Measurements from ENCODE around the gene PCSK4.
A peak's percentile ranks its signal among the peaks of the same experiment; 100 is the strongest.

The PCSK4 gene

GRCh38 chr19:1470305-1471009 is 19.7 kb downstream of the PCSK4 start:
- peak; percentile 87 for DNase-seq (ENCODE audit: low spot score)

- DNase-seq (ENCODE audit: low spot score): no peak
Observed at GRCh38 chr19:1470055-1470304, 20.2 kb downstream of the PCSK4 start.

GRCh38 chr19:1469255-1470054 is 20.7 kb downstream of the PCSK4 start:
- no peak for DNase-seq (ENCODE audit: low spot score)

GRCh38 chr19:1468821-1469254 is 21.3 kb downstream of the PCSK4 start:
- DNase-seq (ENCODE audit: low spot score): no peak

- no peak for DNase-seq (ENCODE audit: low spot score)
Observed at GRCh38 chr19:1468274-1468820, 21.8 kb downstream of the PCSK4 start.

- no peak for DNase-seq (ENCODE audit: low spot score)
Observed at GRCh38 chr19:1467490-1468273, 22.5 kb downstream of the PCSK4 start.

- DNase-seq (ENCODE audit: low spot score): no peak
Observed at GRCh38 chr19:1467215-1467489, 23.0 kb downstream of the PCSK4 start.

- no peak for DNase-seq (ENCODE audit: low spot score)
Observed at GRCh38 chr19:1466461-1467214, 23.5 kb downstream of the PCSK4 start.

- DNase-seq (ENCODE audit: low spot score): no peak
Observed at GRCh38 chr19:1466018-1466460, 24.1 kb downstream of the PCSK4 start.

- DNase-seq (ENCODE audit: low spot score): no peak
Observed at GRCh38 chr19:1465191-1466016, 24.7 kb downstream of the PCSK4 start.

- DNase-seq (ENCODE audit: low spot score): no peak
Observed at GRCh38 chr19:1461862-1462261, 28.3 kb downstream of the PCSK4 start.

- no peak for DNase-seq (ENCODE audit: low spot score)
Observed at GRCh38 chr19:1460033-1460995, 29.8 kb downstream of the PCSK4 start.

GRCh38 chr19:1459479-1459878 is 30.7 kb downstream of the PCSK4 start:
- DNase-seq (ENCODE audit: low spot score): no peak

GRCh38 chr19:1457892-1458291 is 32.3 kb downstream of the PCSK4 start:
- no peak for DNase-seq (ENCODE audit: low spot score)

- no peak for DNase-seq (ENCODE audit: low spot score)
Observed at GRCh38 chr19:1457031-1457739, 33.0 kb downstream of the PCSK4 start.

- DNase-seq (ENCODE audit: low spot score): no peak
Observed at GRCh38 chr19:1456121-1456900, 33.8 kb downstream of the PCSK4 start.

- peak; percentile 77 for DNase-seq (ENCODE audit: low spot score)
Observed at GRCh38 chr19:1455336-1456120, 34.6 kb downstream of the PCSK4 start.

- DNase-seq (ENCODE audit: low spot score): no peak
Observed at GRCh38 chr19:1455002-1455335, 35.2 kb downstream of the PCSK4 start.
